Transverse colon (tissue), 4 donors: ENCODE results near the gene DDX1. TPM values are rescaled to one million over a fixed set of nuclear protein-coding genes. Genes with fewer than 3 reads are reported as not detected.

Experiments used
- DNase-seq: peaks from one replicate; pipeline ENCODE4 v3.0.0-alpha.2; 2019
- H3K27ac ChIP-seq, 4 donors: fragments of 200-600 bp; sonication (generic); 2 replicates each; pipeline ENCODE4 v1.5.1; 2016 to 2018; ENCODE audit warnings: inconsistent platforms in 4 of 4
- H3K27me3 ChIP-seq: fragments of 200-600 bp; sonication (generic); 2 replicates; pipeline ENCODE4 v1.5.1; 2017; ENCODE audit warnings: inconsistent platforms
- H3K36me3 ChIP-seq, 4 donors: fragments of 200-600 bp; sonication (generic); 2 replicates each; pipeline ENCODE4 v1.5.1; 2017 to 2019; ENCODE audit warnings: inconsistent platforms in 4 of 4
- H3K4me1 ChIP-seq, 4 donors: fragments of 200-600 bp; sonication (generic); 2 replicates each; pipeline ENCODE4 v1.5.1; 2017 to 2020; ENCODE audit warnings: inconsistent platforms in 4 of 4
- H3K4me3 ChIP-seq, 4 donors: fragments of 200-600 bp; sonication (generic); 1 replicate in 1 of 4; 2 replicates in 3 of 4; pipeline versions ENCODE4 v1.5.1 to v1.6.1; 2017 to 2019; ENCODE audit warnings: inconsistent platforms in 4 of 4
- H3K9me3 ChIP-seq, 2 donors: fragments of 200-600 bp; sonication (generic); 2 replicates each; pipeline ENCODE4 v1.5.1; 2017 to 2019; ENCODE audit warnings: inconsistent platforms in 2 of 2
- CTCF ChIP-seq, 5 experiments: fragments of 200-600 bp in 3 of 5; fragments of 450-650 bp in 2 of 5; sonication (generic) in 3 of 5; IDR thresholded peaks; 1 replicate in 2 of 5; 2 replicates in 3 of 5; pipeline ENCODE4 v1.5.1; 2016 to 2017; ENCODE audit warnings: antibody characterized with exemption in 5 of 5, inconsistent platforms in 3 of 5, mild to moderate bottlenecking in 2 of 5, moderate library complexity in 1 of 5
- EP300 ChIP-seq: sonication (generic); formaldehyde crosslinking; IDR thresholded peaks from one replicate; pipeline ENCODE4 v1.6.1; 2017; ENCODE audit warnings: antibody characterized with exemption, low read depth
- POLR2A ChIP-seq: fragments of 450-650 bp; IDR thresholded peaks from one replicate; pipeline ENCODE4 v1.6.1; 2016; ENCODE audit warnings: antibody characterized with exemption, mild to moderate bottlenecking, moderate library complexity
- POLR2AphosphoS5 ChIP-seq, 3 donors: sonication (generic); formaldehyde crosslinking; IDR thresholded peaks; one replicate each; pipeline ENCODE4 v1.6.1; 2016; ENCODE audit warnings: antibody characterized with exemption in 3 of 3
- WGBS, 2 donors: methylation state at CpG; one replicate each; pipeline ENCODE4 v1.1.5; 2018; ENCODE audit warnings: low coverage in 1 of 2; 5-methylcytosine and 5-hydroxymethylcytosine counted together
- in situ Hi-C, 4 donors: fragments of 200-750 bp; cut with MboI; loops; one replicate each; pipeline versions ENCODE4 v1.15.0 to v1.15.1; 2017; ENCODE audit warnings: low sequenced_read_pairs in 3 of 4, low pct_ligation_motif_present in 1 of 4, low pct_unique_long_range_greater_than_20kb in 1 of 4
- intact Hi-C: fragments of 100-400 bp; cut with DNase I; formaldehyde crosslinking; loops from one replicate; pipeline ENCODE4 v1.15.1; 2023; ENCODE audit warnings: low total_unique reads
- total RNA-seq, 4 donors: library from RNA; depleted of rRNA; stranded (reverse); fragments of >200 nt; gene quantifications; one replicate each; pipeline ENCODE4 v1.1.0, GENCODE V29; 2016

Gene DDX1
- total RNA-seq, 4 donors from 2014 or later, result 18.3 to 61.1 (median 49.9) TPM

- Histone ChIP-seq H3K4me1 (peaks cover 0 to 8% (median 0%) of the 10 kb centered on the region in 4 donors), H3K9me3 (no peaks in the 10 kb centered on the region), H3K36me3 (peaks cover 0 to 8% (median 0%) of the 10 kb centered on the region in 4 donors), H3K27ac (no peak overlapping the region), H3K4me3 (no peak overlapping the region), H3K27me3 (no peaks in the 10 kb centered on the region)
- intact Hi-C loops, result loop anchor here (10.0 kb wide), 2 partner anchors 525 to 865 kb away; no protein-coding TSS in a partner anchor
- in situ Hi-C loops, result loop anchor here (10.0 to 25.0 kb wide), 6 partner anchors 98 to 1123 kb away; partner anchors contain the start of gene MYCN (in 1 of the 4)
- no peak for TF ChIP-seq CTCF (IDR thresholded peaks at IDR 0.05)
- TF ChIP-seq EP300, result no peak
- no peak for TF ChIP-seq POLR2AphosphoS5 (IDR thresholded peaks at IDR 0.05)
- TF ChIP-seq POLR2A, result no peak
- 85 to 100% methylated on average over 4 to 12 of the region's 12 CpGs for WGBS, 2 donors
- no peak for DNase-seq
Measured at GRCh38 chr2:15639323-15640251, 47.9 kb downstream of the DDX1 start.

GRCh38 chr2:15640261-15640711, 48.6 kb downstream of the DDX1 start:
- in situ Hi-C loops (loop anchor here (25.0 kb wide), 5 partner anchors 97 to 1122 kb away; partner anchors contain the start of gene MYCN (in 1 of the 4)), intact Hi-C loops (loop anchor here (10.0 kb wide), 1 partner anchor 525 kb away; no protein-coding TSS in a partner anchor)
- no peak for TF ChIP-seq POLR2A
- no peak for TF ChIP-seq CTCF (IDR thresholded peaks at IDR 0.05)
- TF ChIP-seq POLR2AphosphoS5 (IDR thresholded peaks at IDR 0.05), result no peak
- TF ChIP-seq EP300, result no peak
- Histone ChIP-seq H3K4me1 (peaks cover 0 to 8% (median 0%) of the 10 kb centered on the region in 4 donors), H3K9me3 (no peaks in the 10 kb centered on the region), H3K36me3 (peaks cover 0 to under 1% (median 0%) of the 10 kb centered on the region in 4 donors), H3K4me3 (no peak overlapping the region), H3K27me3 (no peaks in the 10 kb centered on the region), H3K27ac (no peak overlapping the region)
- no peak for DNase-seq
- 54 to 58% methylated on average over 5 to 6 of the region's 6 CpGs for WGBS, 2 donors

- Histone ChIP-seq H3K4me3 (no peak overlapping the region), H3K27ac (no peak overlapping the region), H3K9me3 (no peaks in the 10 kb centered on the region), H3K36me3 (no peaks in the 10 kb centered on the region), H3K4me1 (peaks cover 0 to 8% (median 0%) of the 10 kb centered on the region in 4 donors), H3K27me3 (no peaks in the 10 kb centered on the region)
- intact Hi-C loops (loop anchor here (10.0 kb wide), 1 partner anchor 524 kb away; no protein-coding TSS in a partner anchor), in situ Hi-C loops (loop anchor here (25.0 kb wide), 5 partner anchors 97 to 1122 kb away; partner anchors contain the start of gene MYCN (in 1 of the 4))
- no peak for DNase-seq
- 86 to 91% methylated on average over 2 of the region's 2 CpGs for WGBS, 2 donors
- TF ChIP-seq POLR2AphosphoS5 (IDR thresholded peaks at IDR 0.05), result no peak
- no peak for TF ChIP-seq EP300
- TF ChIP-seq POLR2A, result no peak
- no peak for TF ChIP-seq CTCF (IDR thresholded peaks at IDR 0.05)
Measured at GRCh38 chr2:15640784-15641183, 49.1 kb downstream of the DDX1 start.

- no peak overlapping the region for H3K27ac ChIP-seq
- no peak overlapping the region for H3K4me3 ChIP-seq
- in situ Hi-C loops (loop anchor here (25.0 kb wide), 5 partner anchors 96 to 1121 kb away; partner anchors contain the start of gene MYCN (in 1 of the 4)), intact Hi-C loops (loop anchor here (10.0 kb wide), 1 partner anchor 523 kb away; no protein-coding TSS in a partner anchor)
- H3K27me3 ChIP-seq, result no peaks in the 10 kb centered on the region
- peaks cover 0 to 8% (median 0%) of the 10 kb centered on the region in 4 donors for H3K4me1 ChIP-seq
- DNase-seq, result no peak
- TF ChIP-seq EP300, result no peak
- no peaks in the 10 kb centered on the region for H3K9me3 ChIP-seq
- no peaks in the 10 kb centered on the region for H3K36me3 ChIP-seq
- WGBS, 2 donors, result 100% methylated on average over 1 of the region's 1 CpG
Measured at GRCh38 chr2:15641530-15641982, 49.9 kb downstream of the DDX1 start.
